CD4-positive, alpha-beta T cell treated with Interleukin-2 at 100 ng/mL for 4 hours (primary cell): Measurements from ENCODE around the gene EIF4E3.

Experiments
- DNase-seq: peaks from one replicate; pipeline ENCODE4 v3.0.0-alpha.2; 2020; ENCODE audit warnings: low spot score

EIF4E3 gene

DNA sequence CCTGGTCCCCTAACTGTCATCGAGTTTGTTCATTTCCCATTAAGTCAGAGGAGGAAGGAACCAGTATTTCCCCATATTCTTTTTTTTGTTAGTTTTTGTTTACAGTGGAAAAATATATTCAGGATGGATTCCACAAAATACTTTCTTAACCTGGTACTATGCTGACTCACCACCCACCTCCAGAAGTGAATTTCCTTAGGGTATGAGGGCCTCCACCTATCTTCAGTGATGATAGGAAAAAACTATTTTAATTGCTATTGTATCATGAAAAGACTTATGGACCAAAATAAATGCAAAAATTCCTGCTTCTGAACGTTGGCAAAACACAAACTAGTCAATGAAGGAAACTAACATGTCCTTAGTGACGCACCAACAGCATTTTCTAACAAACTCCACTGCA is 77.5 kb downstream of the EIF4E3 start:
- no peak for DNase-seq

DNA sequence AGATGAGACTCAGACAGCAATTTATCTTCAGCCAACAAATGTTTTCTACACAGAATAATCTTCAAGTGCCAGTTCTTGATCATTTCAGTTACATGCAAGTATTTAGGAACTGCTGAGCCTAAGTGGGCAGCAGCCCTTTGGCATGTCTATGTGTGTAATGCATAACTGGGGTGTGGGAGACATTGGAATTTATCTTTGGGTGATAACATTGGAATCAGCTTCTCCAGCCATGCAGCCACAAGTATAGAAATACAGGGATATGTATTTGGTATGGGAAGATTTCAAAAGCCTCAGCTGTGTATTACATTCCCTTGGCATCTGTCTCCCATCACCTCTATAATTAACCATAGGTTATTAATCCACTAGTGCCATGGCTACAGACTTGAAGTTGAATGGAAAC is 78.2 kb downstream of the EIF4E3 start:
- DNase-seq: no peak

DNA sequence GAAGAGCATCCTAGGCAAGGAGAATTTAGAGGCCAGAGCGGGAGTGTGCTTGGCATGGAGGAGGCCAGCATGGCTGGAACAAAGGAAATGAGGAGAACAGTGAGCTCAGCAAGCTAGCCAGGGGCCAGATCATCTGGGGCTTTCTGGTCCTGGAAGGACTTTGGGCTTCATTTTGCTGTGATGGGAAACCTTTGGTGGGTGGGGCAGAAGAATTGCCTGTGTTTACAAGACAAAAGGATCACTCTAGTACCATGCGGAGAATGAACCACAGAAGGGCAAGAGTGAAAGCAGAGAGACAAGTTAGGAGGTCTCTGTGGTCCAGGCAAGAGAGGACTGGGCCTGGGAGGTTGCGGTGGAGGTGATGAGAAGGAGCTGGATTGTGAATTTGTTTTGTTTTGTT is 80.1 kb downstream of the EIF4E3 start:
- no peak for DNase-seq

DNA sequence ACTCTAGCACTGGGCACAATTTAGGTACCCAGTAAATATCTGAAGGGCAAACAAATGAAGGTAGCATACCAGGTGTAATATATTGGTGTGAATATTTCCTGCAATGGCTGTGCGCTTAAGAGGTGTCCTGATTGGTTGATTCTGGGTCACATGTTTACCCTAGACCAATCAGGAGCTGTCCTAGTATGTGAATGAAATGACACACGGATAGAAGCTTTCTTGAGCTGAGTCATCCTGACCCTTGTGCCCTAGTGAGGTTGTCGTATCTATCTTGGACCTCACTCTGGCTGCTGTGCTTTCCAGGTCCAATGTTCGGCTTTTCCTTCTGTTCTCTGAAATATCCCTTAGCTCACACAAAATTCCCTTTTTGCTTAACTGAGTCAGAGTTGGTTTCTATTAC is 83.5 kb downstream of the EIF4E3 start:
- DNase-seq: no peak

DNA sequence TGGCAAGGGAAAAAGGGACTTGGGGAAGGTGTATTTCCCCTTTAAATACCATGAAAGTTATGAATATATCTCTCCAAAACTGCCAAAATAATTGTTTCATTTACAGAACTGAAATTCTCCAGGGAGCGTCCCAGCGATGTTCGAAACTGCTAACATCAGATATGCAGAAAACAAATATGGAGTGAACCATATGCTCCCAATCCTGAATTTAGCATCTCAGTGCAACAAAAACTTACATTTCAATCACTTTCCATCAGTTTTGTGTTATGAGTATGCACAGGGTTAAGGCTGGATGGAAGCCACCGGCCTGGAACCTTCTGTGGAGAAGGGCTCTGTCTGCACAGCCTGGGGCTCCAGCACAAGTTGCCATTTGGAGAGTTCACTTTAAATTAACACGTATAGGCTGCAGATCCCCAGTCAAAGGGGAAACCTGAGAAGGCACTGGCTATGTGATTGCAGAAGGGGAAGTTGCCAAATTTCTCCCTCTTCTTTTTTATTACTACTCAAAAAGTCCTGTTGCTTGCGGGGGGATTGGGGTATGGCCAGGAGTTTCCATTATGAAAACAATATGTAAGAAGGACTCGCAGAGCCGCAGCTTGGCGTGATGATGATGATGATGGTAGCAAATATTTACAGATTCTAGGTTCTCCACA is 84.7 kb downstream of the EIF4E3 start:
- no peak for DNase-seq

GRCh38 chr3:71636482-71636881 is 88.7 kb downstream of the EIF4E3 start:
- DNase-seq: no peak

DNA sequence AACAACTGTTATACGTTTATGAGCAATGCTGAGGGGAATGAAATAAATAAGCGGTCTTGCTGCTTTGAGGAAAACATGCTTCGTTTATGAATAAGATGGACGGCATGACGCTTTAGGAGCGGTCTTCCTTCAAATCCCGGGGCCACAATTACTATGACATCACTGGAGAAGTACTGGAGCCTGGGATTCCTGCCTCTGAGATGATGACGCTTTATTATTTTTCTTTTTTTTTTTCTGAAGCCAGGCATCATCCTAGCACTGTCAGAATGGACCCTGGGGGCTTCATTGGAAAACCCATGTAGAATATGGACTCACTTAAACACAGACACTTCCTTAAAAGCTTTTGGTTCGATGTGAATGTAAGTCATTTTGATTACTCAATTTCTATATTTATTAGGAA is 89.2 kb downstream of the EIF4E3 start:
- DNase-seq: no peak

GRCh38 chr3:71634671-71635070 is 90.5 kb downstream of the EIF4E3 start:
- no peak for DNase-seq

DNA sequence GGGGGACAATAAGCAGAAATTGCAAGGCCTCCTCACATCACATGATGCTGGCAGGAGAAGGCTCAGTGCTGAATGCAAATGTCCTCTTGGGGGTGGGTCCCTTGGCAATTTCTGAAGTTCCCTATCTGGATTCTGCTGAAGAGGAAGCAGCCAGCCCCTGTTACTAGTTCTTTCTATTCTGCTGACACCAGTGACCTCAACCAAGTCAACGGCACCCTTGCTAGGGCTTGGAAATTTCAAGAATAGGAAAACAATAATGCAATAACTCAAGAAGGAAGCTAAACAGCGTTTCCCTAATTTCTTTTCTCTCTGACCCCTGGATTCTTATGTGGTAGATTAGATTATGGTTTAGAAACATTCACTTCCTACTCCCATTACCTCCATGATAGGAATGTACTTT is 95.5 kb downstream of the EIF4E3 start:
- no peak for DNase-seq

- DNase-seq: no peak
Measured at GRCh38 chr3:71629289-71629688, 95.9 kb downstream of the EIF4E3 start.

- no peak for DNase-seq
Measured at GRCh38 chr3:71628522-71628921, 96.7 kb downstream of the EIF4E3 start.

DNA sequence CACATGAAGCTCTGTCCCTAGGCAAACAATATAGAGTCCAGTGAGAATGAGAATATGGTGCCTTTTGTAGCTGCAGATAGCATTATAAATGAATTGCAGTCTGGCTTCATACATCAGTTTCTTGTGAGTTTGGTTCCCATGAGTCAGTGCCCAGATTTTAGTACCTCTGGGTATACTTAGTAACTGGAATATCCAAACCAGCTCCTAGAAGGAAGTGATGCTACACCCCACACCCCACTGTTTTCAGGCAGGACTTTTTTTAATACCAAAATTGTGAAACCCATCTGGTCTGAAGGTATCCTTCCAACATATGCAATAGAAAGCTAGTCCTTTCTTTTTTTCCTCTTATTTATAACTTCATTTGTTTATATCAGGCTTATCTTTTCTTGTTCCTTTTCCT is 99.5 kb downstream of the EIF4E3 start:
- DNase-seq: no peak
